ENCODE results near the gene PIH1D2. TPM values are rescaled to one million over a fixed set of nuclear protein-coding genes. Genes with fewer than 3 reads are reported as not detected.

The PIH1D2 gene
- total and polyA plus RNA-seq, 9 of the 15 experiments (the other 6 are each of a cell fraction or from before 2014, with no cell fraction given), result 1.5 to 5.4 (median 3.0) TPM

- no peak for TF ChIP-seq CGGBP1 (CRISPR knock-in tag; IDR thresholded peaks at IDR 0.05)
- peak; percentile 90 for TF ChIP-seq VEZF1 (CRISPR knock-in tag; IDR thresholded peaks at IDR 0.05)
- peak; percentile 86 for TF ChIP-seq ETV1 (tag; conservative IDR thresholded peaks at IDR 0.05; ENCODE audit: low read depth)
- TF ChIP-seq CREB3L1 (IDR thresholded peaks at IDR 0.05; ENCODE audit: borderline replicate concordance, low read depth), result peak; percentile 57
- no peak for TF ChIP-seq RBM34 (IDR thresholded peaks at IDR 0.05; ENCODE audit: borderline replicate concordance, insufficient read depth, low read length)
- peak; percentile 71 to 77; a peak in 3 of 4 replicates for TF ChIP-seq MAZ (CRISPR knock-in tag; conservative IDR thresholded peaks at IDR 0.05 in 1 of 2, IDR thresholded peaks at IDR 0.05 in 1 of 2)
- peak; percentile 42; the same call in 1 of the 2 replicates for TF ChIP-seq KLF13 (tag; IDR thresholded peaks at IDR 0.05; ENCODE audit: borderline replicate concordance, low read depth)
- TF ChIP-seq, protein P1, sequence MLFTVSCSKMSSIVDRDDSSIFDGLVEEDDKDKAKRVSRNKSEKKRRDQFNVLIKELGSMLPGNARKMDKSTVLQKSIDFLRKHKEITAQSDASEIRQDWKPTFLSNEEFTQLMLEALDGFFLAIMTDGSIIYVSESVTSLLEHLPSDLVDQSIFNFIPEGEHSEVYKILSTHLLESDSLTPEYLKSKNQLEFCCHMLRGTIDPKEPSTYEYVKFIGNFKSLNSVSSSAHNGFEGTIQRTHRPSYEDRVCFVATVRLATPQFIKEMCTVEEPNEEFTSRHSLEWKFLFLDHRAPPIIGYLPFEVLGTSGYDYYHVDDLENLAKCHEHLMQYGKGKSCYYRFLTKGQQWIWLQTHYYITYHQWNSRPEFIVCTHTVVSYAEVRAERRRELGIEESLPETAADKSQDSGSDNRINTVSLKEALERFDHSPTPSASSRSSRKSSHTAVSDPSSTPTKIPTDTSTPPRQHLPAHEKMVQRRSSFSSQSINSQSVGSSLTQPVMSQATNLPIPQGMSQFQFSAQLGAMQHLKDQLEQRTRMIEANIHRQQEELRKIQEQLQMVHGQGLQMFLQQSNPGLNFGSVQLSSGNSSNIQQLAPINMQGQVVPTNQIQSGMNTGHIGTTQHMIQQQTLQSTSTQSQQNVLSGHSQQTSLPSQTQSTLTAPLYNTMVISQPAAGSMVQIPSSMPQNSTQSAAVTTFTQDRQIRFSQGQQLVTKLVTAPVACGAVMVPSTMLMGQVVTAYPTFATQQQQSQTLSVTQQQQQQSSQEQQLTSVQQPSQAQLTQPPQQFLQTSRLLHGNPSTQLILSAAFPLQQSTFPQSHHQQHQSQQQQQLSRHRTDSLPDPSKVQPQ (CRISPR knock-in tag; IDR thresholded peaks at IDR 0.05; ENCODE audit: borderline replicate concordance), result no peak
- TF ChIP-seq TAF1 (IDR thresholded peaks at IDR 0.05; ENCODE audit: control insufficient read depth, extremely low read depth, insufficient read depth, low read length, severe bottlenecking), result peak; percentile 46
- TF ChIP-seq NCOA1 (IDR thresholded peaks at IDR 0.05; ENCODE audit: low read depth), result peak; percentile 100
- 0 out of 2 replicates have a peak, but pooled peaks have one; percentile 42 for TF ChIP-seq PREB (CRISPR knock-in tag; IDR thresholded peaks at IDR 0.05)
- peak; percentile 73 for TF ChIP-seq POLR2G (IDR thresholded peaks at IDR 0.05; ENCODE audit: low read depth, low read length)
- peak; percentile 80 for TF ChIP-seq ZFX (CRISPR knock-in tag; IDR thresholded peaks at IDR 0.05)
- 0 out of 2 replicates have a peak, but pooled peaks have one; percentile 73 for TF ChIP-seq ATF6 (CRISPR knock-in tag; IDR thresholded peaks at IDR 0.05)
These were observed at the start of gene PIH1D2, which contains the start of gene NKAPD1 (continued) for GRCh38 chr11:112073941-112074811.
